VCaP (cell line): Measurements from ENCODE around the gene SLC26A6.

Experiments used
- H3K27ac ChIP-seq: fragments of 450-650 bp; 2 replicates; pipeline ENCODE4 v1.5.1; 2017
- CTCF ChIP-seq: fragments of 450-650 bp; conservative IDR thresholded peaks from 2 replicates; pipeline ENCODE4 v1.5.1; 2017; ENCODE audit warnings: mild to moderate bottlenecking, moderate library complexity

Gene SLC26A6

GRCh38 chr3:48617559-48617958 is 17.7 kb downstream of the SLC26A6 start:
- no peak for TF ChIP-seq CTCF
- peak overlapping the region; percentile 27 for H3K27ac ChIP-seq

GRCh38 chr3:48614044-48614443 is 21.2 kb downstream of the SLC26A6 start:
- H3K27ac ChIP-seq, result no peak overlapping the region
- no peak for TF ChIP-seq CTCF

GRCh38 chr3:48612309-48612708 is 23.0 kb downstream of the SLC26A6 start:
- H3K27ac ChIP-seq, result no peak overlapping the region
- TF ChIP-seq CTCF, result no peak

- peak within 1 kb of the TSS; percentile 90 for H3K27ac ChIP-seq
- TF ChIP-seq CTCF, result peak; percentile 84
Observed at GRCh38 chr3:48609088-48610005, 25.9 kb downstream of the SLC26A6 start, which contains the start of gene UQCRC1. TSS of gene UQCRC1 (minus strand) at chr3:48609646. CDS start at chr3:48609620, 26 bp downstream.

- no peak for TF ChIP-seq CTCF
- no peak overlapping the region for H3K27ac ChIP-seq
Observed at GRCh38 chr3:48607519-48607918, 27.7 kb downstream of the SLC26A6 start.

GRCh38 chr3:48601622-48601994 is 33.7 kb downstream of the SLC26A6 start:
- TF ChIP-seq CTCF, result no peak

GRCh38 chr3:48600711-48601621 is 34.3 kb downstream of the SLC26A6 start:
- H3K27ac ChIP-seq, result no peak overlapping the region
- TF ChIP-seq CTCF, result no peak

More at GRCh38 chr3:48601622-48601994, 33.7 kb downstream of the SLC26A6 start:
- H3K27ac ChIP-seq, result no peak overlapping the region
